Measurements from ENCODE around the gene PARVG. TPM values are rescaled to one million over a fixed set of nuclear protein-coding genes. Genes with fewer than 3 reads are reported as not detected.

Gene PARVG
- total RNA-seq, 1 experiment from 2014 or later = 1.3 TPM

- no peak overlapping the region for H2BK5ac ChIP-seq (ENCODE audit: insufficient read length, low read length)
- H3K27ac ChIP-seq (ENCODE audit: insufficient read length, low read depth, low read length) = no peak overlapping the region
- H3K79me1 ChIP-seq (ENCODE audit: insufficient read depth, low read depth, low read length, poor library complexity, severe bottlenecking) = no peaks in the 10 kb centered on the region
- no peaks in the 10 kb centered on the region for H4K20me1 ChIP-seq (ENCODE audit: control insufficient read depth, insufficient read depth, insufficient read length)
- H3K36me3 Mint-ChIP-seq (ENCODE audit: insufficient read depth in 1 of 3, low read depth in 3 of 3) = no peaks in the 10 kb centered on the region; a peak in 2 of 7 replicates
- no peaks in the 10 kb centered on the region for H3K27me3 Mint-ChIP-seq (ENCODE audit: low read depth)
- H2BK12ac ChIP-seq (ENCODE audit: insufficient read length, low read depth, low read length) = no peak overlapping the region
- H3K27ac Mint-ChIP-seq = no peak overlapping the region
- no peak overlapping the region for H4K8ac ChIP-seq (replicated peaks; ENCODE audit: insufficient read length, low read depth, low read length)
- H3K14ac ChIP-seq (ENCODE audit: insufficient read depth, low read length) = no peak overlapping the region
- no peak overlapping the region for H4K91ac ChIP-seq (ENCODE audit: insufficient read length, low read depth, low read length)
- H2BK120ac ChIP-seq (ENCODE audit: low read depth, low read length, poor library complexity, severe bottlenecking) = no peak overlapping the region
- H3T11ph ChIP-seq (ENCODE audit: low read length) = no peak overlapping the region
- no peaks in the 10 kb centered on the region for H3K79me2 ChIP-seq (ENCODE audit: insufficient read depth, low read length)
- no peak overlapping the region for H3K4me2 ChIP-seq (ENCODE audit: insufficient read depth, insufficient read length, low read length)
- H3K4me1 ChIP-seq (ENCODE audit: insufficient read depth, low read length) = peaks cover 3% of the 10 kb centered on the region; the same call in 1 of the 2 replicates
- no peaks in the 10 kb centered on the region for H3K27me3 ChIP-seq (ENCODE audit: insufficient read depth, low read length)
- H2AK5ac ChIP-seq (ENCODE audit: insufficient read length, low read length) = no peak overlapping the region
- peak overlapping the region; percentile 2 for H3K18ac ChIP-seq (ENCODE audit: insufficient read length, low read depth, low read length)
- TF ChIP-seq CTCF (conservative IDR thresholded peaks at IDR 0.05) = no peak
- no peaks in the 10 kb centered on the region for H3K23me2 ChIP-seq (ENCODE audit: insufficient read length, low read depth, low read length, poor library complexity, severe bottlenecking)
- no peak overlapping the region for H2AFZ ChIP-seq (ENCODE audit: low read length)
- no peak overlapping the region for H3K23ac ChIP-seq (ENCODE audit: insufficient read length, low read depth, low read length)
- no peak overlapping the region for H4K5ac ChIP-seq (ENCODE audit: insufficient read length, low read depth, low read length)
- WGBS (ENCODE audit: extremely low coverage, insufficient read length, low lambda C conversion rate) = 100% methylated on average over 2 of the region's 2 CpGs
- no peaks in the 10 kb centered on the region for H3K9me3 Mint-ChIP-seq
- no peak overlapping the region for H2BK15ac ChIP-seq (ENCODE audit: low read depth, low read length)
- no peak overlapping the region for H2BK20ac ChIP-seq (ENCODE audit: low read depth, low read length, poor library complexity, severe bottlenecking)
- H3K4me1 Mint-ChIP-seq = peaks cover 23 to 26% of the 10 kb centered on the region in 2 experiments
- H3K9ac ChIP-seq (ENCODE audit: extremely low read depth, insufficient read length, low read length) = no peak overlapping the region
- no peak overlapping the region for H3K4me3 Mint-ChIP-seq
- no peak overlapping the region for H3K4ac ChIP-seq (ENCODE audit: low read depth, low read length)
- H3K9me3 ChIP-seq (ENCODE audit: control insufficient read depth, low read depth, low read length) = no peaks in the 10 kb centered on the region
- DNase-seq = no peak
- H3K56ac ChIP-seq (ENCODE audit: insufficient read length, low read depth, low read length) = no peak overlapping the region
Observed at GRCh38 chr22:44154436-44154942, 26.2 kb upstream of the PARVG start.

All from H9 (cell line).